HG03571 (cell line): ENCODE results near the gene HMGN3.

Experiments used
- ATAC-seq: cut with Tn5 transposase; IDR thresholded peaks from one replicate; pipeline ENCODE4 v1.9.1; 2021; ENCODE audit not compliant: unreplicated experiment

HMGN3 gene

DNA sequence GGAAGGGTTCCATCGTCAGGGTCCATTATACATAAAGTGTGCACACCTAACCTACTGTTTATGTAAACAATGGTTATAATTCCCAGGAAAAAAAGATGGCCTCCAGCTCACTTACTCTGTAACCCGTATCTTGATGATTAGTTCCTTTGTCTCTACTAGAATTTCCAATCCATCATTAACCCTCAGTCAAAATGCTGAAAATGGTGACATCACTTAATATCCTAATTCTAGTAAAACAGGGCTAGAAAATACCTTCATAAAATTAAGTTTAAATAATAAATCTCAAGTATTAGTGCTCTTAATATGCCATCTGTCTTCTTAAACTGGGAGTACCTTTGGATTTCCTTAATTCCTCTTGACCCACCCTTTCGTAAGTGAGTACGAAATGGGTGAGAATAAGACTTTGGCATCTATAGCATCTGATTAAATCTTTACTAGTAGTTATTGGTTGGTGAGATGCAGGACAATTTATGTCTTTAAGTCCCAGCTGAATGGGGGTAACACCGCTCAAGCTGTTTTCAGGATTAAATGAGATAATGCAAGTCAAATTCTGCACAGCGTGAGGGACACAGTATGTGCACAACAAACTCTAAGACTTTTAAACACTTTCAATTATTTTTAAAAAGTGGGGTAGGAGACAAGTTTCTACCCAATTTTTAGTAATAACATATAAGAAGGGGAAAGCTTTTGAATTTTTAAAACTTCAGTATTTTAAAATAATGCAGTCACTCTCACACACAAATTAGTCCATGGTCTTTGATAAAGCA is 1.6 kb downstream of the HMGN3 start:
- no peak for ATAC-seq

DNA sequence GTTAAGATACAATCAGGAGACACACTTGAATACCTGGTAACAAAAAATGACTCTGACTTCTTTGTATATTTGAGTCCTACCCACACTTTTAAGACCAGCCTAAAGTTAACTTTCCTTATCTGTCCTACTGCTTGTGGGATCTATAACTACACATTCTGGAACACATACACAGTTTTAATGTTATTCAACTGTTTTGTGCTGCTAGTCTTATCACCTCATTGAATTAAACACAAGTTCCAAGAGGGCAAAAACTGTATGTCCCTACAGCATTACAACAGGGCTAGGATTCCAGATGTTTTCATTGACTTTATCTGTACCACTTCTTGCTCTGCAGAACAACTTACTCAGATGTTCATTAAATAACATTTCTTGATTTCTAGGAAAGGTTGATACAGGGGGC is 2.8 kb downstream of the HMGN3 start:
- ATAC-seq: no peak

DNA sequence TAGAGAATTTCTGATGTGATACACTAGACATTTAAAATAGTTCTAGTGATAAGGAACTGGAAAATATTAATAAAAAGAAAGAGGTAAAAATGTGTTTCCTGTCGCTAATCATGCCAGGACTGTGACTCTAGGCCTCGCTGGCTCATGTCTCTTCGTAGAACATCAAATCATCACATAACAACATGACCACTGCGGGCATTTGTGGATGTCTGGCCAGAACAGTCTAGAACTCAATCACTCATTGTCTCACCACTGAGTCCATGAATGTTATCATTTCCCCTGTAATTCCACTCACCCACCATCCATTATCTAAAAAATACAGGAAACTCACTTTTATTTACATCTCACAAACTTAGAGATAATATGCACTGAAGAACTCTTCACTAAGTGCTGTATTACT is 3.4 kb downstream of the HMGN3 start:
- no peak for ATAC-seq

DNA sequence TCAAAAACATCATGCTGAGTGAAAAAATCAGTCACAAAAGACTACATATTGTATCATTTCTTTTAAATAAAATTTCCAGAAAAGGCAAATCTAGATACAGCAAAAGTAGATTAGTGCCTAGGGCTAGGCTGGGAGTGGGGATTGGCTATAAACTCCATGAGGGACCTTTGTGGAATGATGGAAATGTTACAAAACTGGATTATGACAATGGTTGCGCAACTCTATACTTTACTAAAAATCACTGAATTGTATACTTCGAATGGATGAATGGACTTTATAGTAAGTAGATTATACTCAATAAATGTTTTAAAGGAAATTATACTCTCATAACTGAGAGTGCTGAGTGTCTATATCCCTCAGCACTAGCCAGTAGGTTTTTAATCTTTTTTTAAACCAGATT is 4.3 kb downstream of the HMGN3 start:
- ATAC-seq: no peak

DNA sequence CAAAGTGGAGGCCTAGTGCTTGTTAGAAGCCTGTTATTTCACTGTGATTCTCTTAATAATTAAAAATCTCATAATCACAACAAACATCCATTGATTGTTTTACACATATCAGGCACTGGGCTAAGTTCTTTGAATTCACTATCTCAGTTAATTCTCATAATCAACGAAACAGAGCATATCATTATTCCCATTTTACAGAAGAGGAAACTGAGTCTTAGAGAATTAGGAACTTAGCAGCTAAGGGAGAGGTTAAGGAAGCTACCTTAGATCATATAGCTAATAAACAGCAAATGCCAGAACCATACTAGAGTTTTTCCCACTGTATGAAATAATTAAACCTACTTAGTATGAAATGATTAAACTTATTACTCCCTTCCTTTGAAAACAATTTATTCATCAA is 7.0 kb downstream of the HMGN3 start:
- no peak for ATAC-seq

DNA sequence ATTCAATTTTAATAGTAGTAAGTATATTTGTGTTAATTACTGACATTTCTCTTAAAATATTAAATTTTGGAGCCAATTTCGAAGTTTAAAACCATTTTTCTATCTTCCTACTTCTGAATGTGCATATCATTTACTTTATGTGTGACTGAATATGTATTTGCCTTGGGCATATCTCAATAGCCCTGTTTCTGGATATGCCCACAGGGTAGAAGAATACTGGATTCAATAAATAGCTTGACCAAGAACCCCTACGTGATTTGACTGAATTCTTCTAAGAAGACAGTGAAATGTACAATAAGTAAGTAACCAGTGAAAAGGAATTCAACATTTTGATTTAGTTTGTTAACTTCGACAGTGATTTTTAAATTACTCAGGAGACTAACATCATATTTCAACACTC is 7.8 kb downstream of the HMGN3 start:
- ATAC-seq: no peak

DNA sequence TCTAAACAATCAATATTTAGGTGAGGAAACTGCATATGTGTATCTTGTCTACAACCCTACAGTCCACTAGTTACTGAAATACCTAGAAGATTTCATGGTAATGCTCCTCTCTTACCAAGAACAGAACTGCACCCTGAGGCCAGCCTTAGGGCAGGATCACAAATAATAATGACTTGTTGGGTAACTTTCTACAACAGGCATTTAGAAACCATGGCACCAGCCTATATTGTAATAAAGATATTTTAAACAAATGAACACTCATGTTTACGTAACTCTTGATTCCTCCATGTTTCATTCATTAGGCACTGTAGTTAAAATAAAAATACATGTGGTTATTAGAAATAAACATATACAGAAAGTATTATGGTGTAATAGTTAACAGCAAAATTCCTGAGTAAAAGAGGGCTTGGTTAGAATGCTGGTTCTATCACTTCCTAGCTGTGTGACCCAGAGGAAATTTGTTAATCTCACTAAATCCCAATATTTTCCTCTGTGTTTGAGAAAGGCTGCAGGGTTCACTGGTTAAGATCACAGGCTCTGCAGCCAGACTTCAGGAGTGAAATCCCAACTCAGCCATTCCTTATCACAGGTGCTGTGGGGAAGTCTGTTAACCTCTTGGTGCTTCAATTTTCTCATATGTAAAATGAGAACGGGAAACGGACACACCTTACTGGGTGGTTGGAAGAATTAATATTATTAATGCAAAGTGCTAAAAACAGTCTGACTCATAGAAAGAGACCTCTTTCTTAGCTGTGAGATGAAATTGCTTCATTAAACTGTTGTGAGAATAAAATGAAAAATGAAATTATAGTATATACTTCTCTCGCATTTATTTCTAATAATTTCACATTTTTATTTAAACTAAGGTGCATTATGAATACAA is 8.5 kb downstream of the HMGN3 start:
- no peak for ATAC-seq

DNA sequence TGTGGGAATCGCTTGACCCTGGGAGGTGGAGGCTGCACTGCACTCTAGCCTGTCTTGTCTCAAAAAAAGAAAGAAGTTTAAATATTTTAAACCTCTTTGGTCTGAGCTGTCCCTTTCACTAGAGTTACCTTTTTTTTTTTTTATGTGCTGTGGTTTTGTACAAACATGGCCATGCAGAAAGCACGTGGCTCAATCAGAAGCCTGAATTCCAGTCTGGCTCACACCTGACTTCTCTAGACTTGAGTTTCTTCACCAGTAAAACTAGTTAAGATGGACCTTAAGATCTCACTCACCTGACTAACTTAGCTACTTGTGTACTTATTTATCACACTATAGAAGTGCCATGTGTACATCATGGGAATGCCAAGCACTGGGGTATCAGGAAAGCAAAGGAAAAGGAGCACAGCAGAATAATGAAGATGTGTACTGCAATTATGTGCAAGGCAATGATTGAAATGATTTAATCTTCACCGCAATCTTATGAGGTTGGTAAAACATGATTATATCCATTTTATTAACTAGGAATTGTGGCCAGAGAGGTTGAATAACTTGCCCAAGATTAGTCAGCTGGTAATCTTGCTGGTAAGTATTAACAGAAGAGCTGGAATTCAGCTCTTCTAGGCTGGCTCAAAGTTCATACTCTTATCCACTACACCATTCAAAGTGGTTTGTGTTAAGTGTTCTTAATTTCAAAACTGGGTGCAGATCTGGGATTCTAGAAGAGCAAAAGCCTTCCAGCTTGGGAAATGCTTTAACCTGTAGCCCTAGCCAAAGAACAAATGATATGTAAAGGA is 10.7 kb downstream of the HMGN3 start:
- no peak for ATAC-seq

DNA sequence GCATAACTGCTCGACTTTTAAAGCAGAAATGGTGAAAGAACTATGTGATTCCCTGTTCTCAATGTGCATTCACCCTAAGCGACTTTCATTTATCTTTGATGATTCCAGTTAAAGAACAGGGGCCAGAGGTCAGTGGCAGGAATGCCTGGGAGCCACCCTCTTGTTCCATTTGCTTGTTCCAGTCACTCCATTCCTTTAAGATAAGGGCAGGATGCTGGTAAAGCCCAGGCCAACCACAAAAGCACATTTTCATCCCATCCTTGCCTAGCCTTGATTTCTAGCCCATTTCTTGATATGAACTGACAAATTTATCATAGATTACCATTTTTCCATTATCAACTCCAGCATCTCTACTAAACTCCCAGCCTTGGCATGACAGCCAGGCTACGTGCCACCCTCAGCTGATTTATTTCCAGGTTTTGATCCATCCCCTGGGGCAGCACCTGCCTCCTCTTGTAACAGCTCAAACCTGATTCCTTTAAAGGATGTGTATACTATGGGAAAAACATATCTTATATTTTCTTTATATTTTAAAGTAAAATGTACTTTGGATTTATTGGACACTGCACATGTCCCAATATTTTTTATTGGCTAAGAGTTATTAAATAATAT is 19.2 kb downstream of the HMGN3 start:
- ATAC-seq: no peak

DNA sequence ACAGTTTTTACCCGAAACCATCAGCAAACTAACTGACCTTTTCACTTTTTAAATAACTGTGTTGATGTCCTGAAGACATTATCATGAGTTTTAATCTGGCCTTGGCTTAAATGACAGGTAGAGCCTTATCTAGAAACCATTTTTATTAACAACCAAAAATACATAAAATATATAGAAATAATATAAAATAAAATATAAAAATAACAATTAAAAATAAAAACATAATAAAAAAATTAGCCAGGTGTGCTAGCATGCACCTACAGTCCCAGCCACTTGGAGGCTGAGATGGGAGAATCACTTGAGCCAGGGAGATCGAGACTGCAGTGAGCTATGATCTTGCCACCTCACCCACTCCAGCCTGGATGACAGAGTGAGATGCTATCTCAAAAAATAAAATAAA is 21.6 kb downstream of the HMGN3 start:
- no peak for ATAC-seq

DNA sequence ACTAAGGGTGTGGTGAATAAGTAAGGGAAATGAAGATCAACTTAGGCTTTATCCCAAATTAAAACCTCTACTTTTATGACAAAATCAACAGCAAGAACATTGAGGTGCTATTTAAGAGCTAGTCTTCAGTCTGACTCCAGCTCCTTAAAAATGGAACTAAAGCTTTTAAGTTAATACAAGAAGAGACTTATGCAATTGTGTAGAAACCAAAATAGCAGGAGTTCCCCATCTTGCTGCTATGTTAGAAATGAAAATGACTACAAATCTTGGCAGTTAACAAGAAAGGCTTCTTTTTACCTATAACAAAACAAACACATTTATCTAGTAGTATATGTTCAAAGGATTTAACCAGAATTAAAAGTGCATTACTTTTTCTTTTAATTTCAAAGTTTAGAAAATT is 25.7 kb downstream of the HMGN3 start:
- no peak for ATAC-seq

DNA sequence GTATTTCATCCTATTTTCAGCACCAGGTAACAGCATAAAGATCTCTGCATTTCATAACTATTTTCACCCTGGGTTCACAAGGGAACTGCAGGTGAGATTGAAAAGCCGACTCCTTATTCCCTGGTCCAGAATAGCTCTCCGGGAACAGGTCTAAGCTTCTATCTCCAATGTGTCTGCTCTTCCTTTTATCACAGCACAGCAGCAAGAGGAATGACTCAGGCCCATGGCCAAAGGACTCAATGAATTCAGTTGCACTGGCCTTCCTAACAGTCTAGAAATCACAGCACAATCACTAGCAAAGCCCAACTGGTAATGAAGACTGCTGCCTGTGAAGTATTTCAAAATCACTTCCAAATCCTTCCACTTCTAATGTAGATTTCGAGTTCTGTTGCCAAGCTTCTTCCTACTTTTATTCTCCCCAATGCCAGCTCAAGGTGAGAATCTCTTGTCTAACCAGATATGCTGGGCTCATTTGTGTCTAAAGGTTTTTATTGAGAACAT is 30.7 kb downstream of the HMGN3 start:
- ATAC-seq: no peak

DNA sequence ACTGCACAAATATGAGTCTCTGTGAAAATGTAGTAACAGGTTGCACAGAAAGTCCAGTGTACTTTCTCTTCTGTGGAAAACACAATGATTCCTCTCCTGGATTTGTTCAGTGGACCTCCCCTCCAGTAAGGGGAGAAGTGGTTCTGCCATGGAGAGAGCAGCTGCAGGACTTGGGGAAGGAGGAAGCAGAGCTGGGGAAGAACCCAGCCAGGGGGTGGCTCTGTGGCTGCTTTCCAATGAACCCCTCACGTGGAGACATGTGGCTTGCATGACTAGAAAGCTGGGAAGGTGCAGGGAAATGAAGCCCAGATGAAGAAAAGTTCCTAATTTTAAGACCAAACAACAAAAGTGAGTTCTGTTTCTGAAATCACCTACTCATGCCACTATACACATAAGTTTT is 31.9 kb downstream of the HMGN3 start:
- ATAC-seq: no peak

DNA sequence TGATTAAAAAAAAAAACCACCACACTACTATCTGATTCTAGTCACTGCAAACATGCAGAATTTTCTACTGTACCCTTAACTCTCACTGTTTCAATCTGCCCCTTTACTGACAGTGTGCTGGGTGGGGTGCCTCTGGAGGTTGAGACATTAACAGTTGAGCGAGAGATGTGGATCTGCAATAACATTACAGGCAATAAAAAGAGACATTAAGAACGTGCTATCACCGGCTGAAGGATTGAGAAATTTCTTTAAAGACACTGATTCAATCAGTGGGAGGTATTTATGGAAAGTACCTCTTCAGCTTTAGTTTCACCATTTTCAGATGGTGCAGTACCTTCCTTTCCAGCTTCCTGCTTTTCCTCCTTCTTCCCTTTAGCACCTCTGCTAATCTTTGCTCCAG is 32.5 kb downstream of the HMGN3 start:
- ATAC-seq: no peak

DNA sequence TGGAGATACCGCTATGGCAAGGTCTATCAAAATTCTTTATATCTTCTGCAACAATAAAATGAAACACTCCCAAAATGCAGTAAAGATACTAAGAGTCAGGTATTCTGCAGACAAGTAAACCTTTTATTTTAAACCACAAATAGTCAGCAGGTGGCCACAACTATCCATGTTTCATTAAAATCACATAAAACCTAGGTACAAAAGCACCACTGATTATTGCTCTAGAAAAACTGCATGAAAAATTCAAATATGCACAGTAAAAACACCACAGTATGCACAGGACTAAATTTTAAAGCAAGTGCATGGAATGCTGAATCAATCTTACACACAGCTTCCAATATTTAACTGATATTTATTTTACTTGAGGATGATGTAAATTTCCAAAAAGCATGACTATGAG is 33.3 kb downstream of the HMGN3 start:
- no peak for ATAC-seq

DNA sequence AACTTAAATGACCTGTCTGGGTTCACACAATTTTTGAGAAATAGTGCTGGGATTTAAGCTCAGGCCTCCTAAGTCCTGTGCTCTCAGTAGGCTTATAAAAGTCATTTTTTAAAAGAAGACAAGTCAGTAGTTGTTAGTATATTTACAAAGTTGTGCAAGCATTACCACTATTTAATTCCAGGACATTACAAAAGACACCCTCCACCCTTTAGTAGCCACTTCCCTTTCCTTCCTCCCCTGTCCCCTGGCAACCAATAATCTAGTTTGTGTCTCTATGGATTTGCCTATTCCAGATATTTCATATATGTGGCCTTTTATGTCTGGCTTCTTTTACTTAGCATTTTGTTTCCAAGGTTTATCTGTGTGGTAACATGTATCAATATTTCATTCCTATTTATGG is 37.6 kb downstream of the HMGN3 start:
- ATAC-seq: no peak

DNA sequence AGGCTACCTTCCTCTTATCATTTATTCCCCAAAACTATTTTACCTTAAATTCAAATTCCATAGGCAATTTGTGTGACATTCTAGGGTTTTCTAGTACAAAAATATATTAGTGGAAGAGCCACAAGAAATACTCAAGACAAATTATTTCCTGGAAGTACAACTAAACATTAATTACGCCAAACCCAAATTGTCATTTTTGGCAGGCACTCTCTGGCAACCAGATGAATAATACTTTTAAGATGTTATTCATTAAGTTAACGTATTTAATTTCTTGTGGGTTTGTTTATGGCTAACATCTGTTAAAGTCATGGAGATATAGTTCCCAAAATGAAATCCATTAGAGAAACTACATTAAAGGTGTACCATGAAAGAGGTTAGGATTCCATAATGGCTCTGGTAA is 40.5 kb downstream of the HMGN3 start:
- ATAC-seq: no peak

DNA sequence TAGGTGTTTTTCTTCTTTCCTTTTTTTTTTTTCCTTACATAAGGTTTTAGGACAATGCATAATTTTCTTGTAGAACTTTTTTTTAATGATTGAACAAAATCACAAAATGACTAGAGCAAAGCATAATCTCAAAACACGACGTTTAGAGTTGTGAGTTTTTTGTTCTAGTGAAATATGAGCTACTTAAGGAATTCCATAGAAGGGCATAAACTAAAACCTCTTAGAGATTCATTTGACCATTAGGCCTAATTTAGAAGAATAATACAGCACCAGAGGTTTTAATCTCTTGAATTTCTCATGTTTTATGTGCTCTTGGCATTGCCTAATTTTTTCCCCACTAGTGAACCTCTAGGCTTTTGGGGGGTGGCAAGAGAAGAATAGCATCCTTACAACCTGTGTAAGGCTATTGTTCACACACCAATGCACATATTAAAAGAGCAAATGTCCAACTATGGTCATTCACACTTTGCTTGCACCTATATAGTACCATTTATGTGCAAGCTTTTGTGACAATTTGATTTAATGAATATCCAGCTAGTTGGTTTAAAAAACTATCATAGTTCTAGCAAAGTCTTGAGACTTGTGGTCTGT is 44.6 kb downstream of the HMGN3 start:
- no peak for ATAC-seq

DNA sequence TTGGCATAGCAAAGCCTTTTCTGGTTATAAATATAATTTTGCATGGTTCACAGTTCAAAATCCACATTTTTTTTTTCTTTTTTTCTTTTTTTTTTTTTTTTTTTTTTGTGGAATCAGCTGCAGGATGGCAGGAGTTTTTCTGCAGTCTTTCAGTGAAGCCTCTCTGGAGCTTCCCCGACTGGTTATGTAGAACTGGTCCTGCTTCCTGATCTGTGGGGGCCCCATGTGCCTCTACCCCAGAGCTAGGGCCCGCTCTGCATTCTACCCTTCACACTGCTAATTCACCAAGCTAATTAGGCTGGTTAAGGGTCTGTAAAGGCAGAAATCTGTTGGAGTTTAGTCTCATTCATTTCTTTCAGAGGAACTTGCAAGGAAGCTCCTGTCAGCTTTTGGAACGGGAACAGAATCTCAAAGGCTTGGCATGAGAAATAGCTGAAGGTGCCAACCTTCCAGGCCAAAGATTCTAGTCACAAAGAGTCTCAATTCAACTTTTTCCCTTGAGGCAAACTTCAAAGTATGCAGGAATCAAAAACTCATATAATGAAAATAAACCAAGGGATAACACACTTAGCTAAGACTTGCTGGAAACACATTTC is 45.5 kb downstream of the HMGN3 start:
- no peak for ATAC-seq

DNA sequence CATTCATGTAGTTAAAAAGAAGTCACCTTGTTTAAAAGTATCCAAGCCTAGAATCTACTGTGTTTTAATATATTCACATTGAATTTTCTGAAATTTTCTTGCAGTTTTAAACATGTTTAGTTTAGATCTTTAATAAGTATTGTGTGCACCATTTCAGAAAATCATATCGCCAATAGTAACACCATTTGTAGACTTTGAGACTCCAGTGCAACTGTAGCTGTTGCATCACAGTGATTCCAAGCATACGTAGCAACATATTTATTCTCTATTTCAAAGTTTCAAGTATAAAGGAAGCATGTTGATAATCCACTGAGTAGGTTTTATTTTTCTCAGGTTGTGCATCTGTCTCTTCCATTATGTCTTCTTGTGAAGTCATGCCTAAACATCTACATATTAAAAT is 46.4 kb downstream of the HMGN3 start:
- ATAC-seq: no peak
